HG03342 (cell line): ENCODE results near the gene DESI2.
"Not testable (repeated sequence)": the region's sequence is repeated elsewhere in the genome, so short reads cannot be mapped to it uniquely, and the experiment has no call there.

Source experiments
- ATAC-seq: cut with Tn5 transposase; IDR thresholded peaks from one replicate; pipeline ENCODE4 v1.9.1; 2021; ENCODE audit warnings: mild to moderate bottlenecking, moderate library complexity; ENCODE audit not compliant: unreplicated experiment

The DESI2 gene

GRCh38 chr1:244702620-244703019, 49.7 kb downstream of the DESI2 start:
- ATAC-seq: no peak

GRCh38 chr1:244704107-244704506, 51.2 kb downstream of the DESI2 start:
- no peak for ATAC-seq

- no peak for ATAC-seq
These were observed 52.6 kb downstream of the DESI2 start for GRCh38 chr1:244705261-244706234.

GRCh38 chr1:244709076-244709475, 56.1 kb downstream of the DESI2 start:
- no peak for ATAC-seq

GRCh38 chr1:244709476-244710368, 56.8 kb downstream of the DESI2 start:
- ATAC-seq: no peak

- ATAC-seq: no peak
These were observed 57.6 kb downstream of the DESI2 start for GRCh38 chr1:244710474-244711062.

- no peak for ATAC-seq
These were observed 59.7 kb downstream of the DESI2 start for GRCh38 chr1:244712669-244713068.

- ATAC-seq: no peak
These were observed 60.4 kb downstream of the DESI2 start for GRCh38 chr1:244713332-244713731.

GRCh38 chr1:244727871-244728474, 75.0 kb downstream of the DESI2 start:
- ATAC-seq: no peak

- ATAC-seq: no peak
These were observed 77.4 kb downstream of the DESI2 start for GRCh38 chr1:244730153-244730933.

- no peak for ATAC-seq
These were observed 78.1 kb downstream of the DESI2 start for GRCh38 chr1:244730934-244731434.

GRCh38 chr1:244731651-244732050, 78.7 kb downstream of the DESI2 start:
- ATAC-seq: no peak

- ATAC-seq: no peak
These were observed 80.0 kb downstream of the DESI2 start for GRCh38 chr1:244732851-244733450.

- no peak for ATAC-seq
These were observed 82.5 kb downstream of the DESI2 start for GRCh38 chr1:244735404-244735803.

- no peak for ATAC-seq
These were observed 83.1 kb downstream of the DESI2 start for GRCh38 chr1:244735876-244736561.

GRCh38 chr1:244739140-244739539, 86.2 kb downstream of the DESI2 start:
- ATAC-seq: not testable (repeated sequence)

- ATAC-seq: not testable (repeated sequence)
These were observed 87.2 kb downstream of the DESI2 start for GRCh38 chr1:244740027-244740617.

GRCh38 chr1:244741692-244742091, 88.8 kb downstream of the DESI2 start:
- ATAC-seq: no peak
